B cell (primary cell): Measurements from ENCODE around the gene MLH3.

ENCODE experiments used
- EZH2 ChIP-seq: IDR thresholded peaks from 2 replicates; pipeline ENCODE4 v1.6.1; 2012; ENCODE audit warnings: borderline replicate concordance, low read depth, mild to moderate bottlenecking, moderate library complexity, low read length; ENCODE audit not compliant: insufficient read depth, poor library complexity, severe bottlenecking
- TF ChIP-seq, protein P1 (sequence below): fragments of 200-600 bp; IDR thresholded peaks from one replicate; pipeline ENCODE4 v1.8.0; 2022; ENCODE audit warnings: antibody characterized with exemption, mild to moderate bottlenecking

DNA sequence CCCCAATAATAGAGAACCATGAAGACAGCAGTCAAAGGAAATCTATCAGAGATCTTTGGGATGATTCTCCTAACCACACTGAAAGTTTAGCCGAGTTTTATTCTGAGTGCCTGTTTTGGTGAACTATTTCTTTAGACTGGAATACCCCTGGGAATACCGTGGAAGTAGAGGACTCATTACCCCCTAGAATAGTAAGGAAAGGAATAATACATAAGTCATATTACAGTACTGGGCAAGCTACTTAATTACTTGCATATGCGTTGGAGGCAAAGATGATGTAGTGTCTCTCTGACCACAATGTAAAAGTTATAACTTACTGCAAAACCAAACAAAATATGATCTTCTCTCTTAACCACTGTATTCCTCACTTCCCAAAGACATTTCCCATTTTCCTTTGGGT is 43.6 kb upstream of the MLH3 start:
- TF ChIP-seq, protein P1, sequence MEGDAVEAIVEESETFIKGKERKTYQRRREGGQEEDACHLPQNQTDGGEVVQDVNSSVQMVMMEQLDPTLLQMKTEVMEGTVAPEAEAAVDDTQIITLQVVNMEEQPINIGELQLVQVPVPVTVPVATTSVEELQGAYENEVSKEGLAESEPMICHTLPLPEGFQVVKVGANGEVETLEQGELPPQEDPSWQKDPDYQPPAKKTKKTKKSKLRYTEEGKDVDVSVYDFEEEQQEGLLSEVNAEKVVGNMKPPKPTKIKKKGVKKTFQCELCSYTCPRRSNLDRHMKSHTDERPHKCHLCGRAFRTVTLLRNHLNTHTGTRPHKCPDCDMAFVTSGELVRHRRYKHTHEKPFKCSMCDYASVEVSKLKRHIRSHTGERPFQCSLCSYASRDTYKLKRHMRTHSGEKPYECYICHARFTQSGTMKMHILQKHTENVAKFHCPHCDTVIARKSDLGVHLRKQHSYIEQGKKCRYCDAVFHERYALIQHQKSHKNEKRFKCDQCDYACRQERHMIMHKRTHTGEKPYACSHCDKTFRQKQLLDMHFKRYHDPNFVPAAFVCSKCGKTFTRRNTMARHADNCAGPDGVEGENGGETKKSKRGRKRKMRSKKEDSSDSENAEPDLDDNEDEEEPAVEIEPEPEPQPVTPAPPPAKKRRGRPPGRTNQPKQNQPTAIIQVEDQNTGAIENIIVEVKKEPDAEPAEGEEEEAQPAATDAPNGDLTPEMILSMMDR, result no peak
- no peak for TF ChIP-seq EZH2
